Measurements from ENCODE around the gene MRGPRE. TPM values are rescaled to one million over a fixed set of nuclear protein-coding genes. Genes with fewer than 3 reads are reported as not detected.

Gene MRGPRE
- total and polyA plus RNA-seq, 2 experiments from 2014 or later = not detected

DNA sequence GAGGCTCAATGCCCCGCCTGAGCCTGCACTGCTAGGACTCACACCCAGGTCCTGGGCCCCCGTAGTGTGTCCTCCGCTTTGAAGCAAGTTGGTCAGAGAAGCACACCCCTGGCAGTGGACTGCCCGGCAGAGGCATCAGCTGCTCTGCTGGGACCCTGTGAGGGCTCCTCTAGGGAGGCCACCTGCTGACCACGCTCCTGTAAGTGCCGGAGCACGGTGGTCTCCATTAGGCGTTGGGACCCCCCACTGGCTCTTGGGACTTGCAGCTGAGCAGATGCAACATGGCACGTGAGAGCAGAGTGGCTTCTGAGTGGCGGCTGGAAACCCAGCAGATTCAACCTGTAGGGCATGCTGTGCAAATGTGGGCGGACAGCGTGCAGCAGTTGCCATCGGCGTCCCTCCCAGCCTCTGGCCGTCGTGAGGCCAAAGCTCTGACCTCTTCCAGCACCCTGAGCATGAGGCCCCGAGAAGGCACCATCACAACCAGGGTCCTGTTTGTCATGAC lies 30.5 kb downstream of the MRGPRE start:
- Histone ChIP-seq H3K79me2 (ENCODE audit: insufficient read depth) (no peaks in the 10 kb centered on the region), H3K27me3 (replicated peaks; ENCODE audit: insufficient read depth) (peaks cover 24% of the 10 kb centered on the region), H3K4me3 (no peak overlapping the region), H4K20me1 (ENCODE audit: insufficient read depth) (no peaks in the 10 kb centered on the region), H3K4me2 (ENCODE audit: unreplicated experiment) (no peak overlapping the region), H3K4me1 (ENCODE audit: insufficient read depth) (no peaks in the 10 kb centered on the region), H2AFZ (no peak overlapping the region), H3K9ac (no peak overlapping the region), H3F3A (ENCODE audit: insufficient read depth) (no peaks in the 10 kb centered on the region), H3K9me2 (ENCODE audit: insufficient read depth) (no peaks in the 10 kb centered on the region), H3K36me3 (ENCODE audit: low read depth) (no peaks in the 10 kb centered on the region), H3K9me3 (ENCODE audit: low read depth) (no peaks in the 10 kb centered on the region), H3K27ac (no peak overlapping the region)
- DNase-seq = no peak
- TF ChIP-seq EZH2 (IDR thresholded peaks at IDR 0.05; ENCODE audit: insufficient read depth, poor library complexity, severe bottlenecking) (peak; percentile 7), EZH2phosphoT487 (IDR thresholded peaks at IDR 0.05; ENCODE audit: insufficient read depth, low read depth) (no peak)
- in situ Hi-C loops (cut with MboI) = no loop called here
- WGBS, 2 experiments (ENCODE audit: low coverage in 1 of 2, low lambda C conversion rate in 2 of 2, missing lambda C conversion rate in 2 of 2) = 44 to 48% methylated on average over 14 to 17 of the region's 17 CpGs

DNA sequence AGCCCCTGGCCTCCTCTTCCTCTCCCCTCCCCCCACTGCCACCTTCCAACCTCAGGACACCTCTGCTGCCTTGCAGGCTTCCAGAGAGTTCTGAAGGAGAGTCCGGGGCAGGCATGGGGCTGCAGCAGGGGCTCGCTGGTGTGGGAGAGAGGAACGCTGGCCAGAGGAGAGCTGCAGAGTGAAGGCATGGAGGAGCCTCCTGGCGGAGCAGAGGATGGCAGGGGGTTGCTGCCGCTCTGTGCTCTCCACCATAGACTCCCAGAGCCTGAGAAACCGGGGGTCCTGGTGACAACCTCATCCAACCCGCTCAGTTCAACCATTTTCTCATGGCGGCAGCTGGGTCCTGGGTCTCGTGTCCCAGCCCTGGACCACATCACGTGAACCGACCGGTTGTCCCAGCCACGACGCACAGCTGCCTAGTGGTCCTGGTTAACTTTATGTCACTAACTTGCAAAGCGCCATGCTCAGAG lies 31.1 kb downstream of the MRGPRE start:
- no peaks in the 10 kb centered on the region for H3F3A ChIP-seq (ENCODE audit: insufficient read depth)
- WGBS, 2 experiments (ENCODE audit: low coverage in 1 of 2, low lambda C conversion rate in 2 of 2, missing lambda C conversion rate in 2 of 2) = 55 to 58% methylated on average over 15 of the region's 15 CpGs
- in situ Hi-C loops (cut with MboI) = no loop called here
- no peak overlapping the region for H3K4me2 ChIP-seq (ENCODE audit: unreplicated experiment)
- H3K27ac ChIP-seq = no peak overlapping the region
- no peak overlapping the region for H2AFZ ChIP-seq
- H3K9me3 ChIP-seq (ENCODE audit: low read depth) = no peaks in the 10 kb centered on the region
- TF ChIP-seq EZH2phosphoT487 (IDR thresholded peaks at IDR 0.05; ENCODE audit: insufficient read depth, low read depth) (no peak), EZH2 (IDR thresholded peaks at IDR 0.05; ENCODE audit: insufficient read depth, poor library complexity, severe bottlenecking) (no peak)
- no peaks in the 10 kb centered on the region for H3K9me2 ChIP-seq (ENCODE audit: insufficient read depth)
- H3K9ac ChIP-seq = no peak overlapping the region
- H3K79me2 ChIP-seq (ENCODE audit: insufficient read depth) = no peaks in the 10 kb centered on the region
- peaks cover 24% of the 10 kb centered on the region for H3K27me3 ChIP-seq (replicated peaks; ENCODE audit: insufficient read depth)
- H3K4me3 ChIP-seq = no peak overlapping the region
- no peaks in the 10 kb centered on the region for H3K36me3 ChIP-seq (ENCODE audit: low read depth)
- DNase-seq = no peak
- no peaks in the 10 kb centered on the region for H4K20me1 ChIP-seq (ENCODE audit: insufficient read depth)
- no peaks in the 10 kb centered on the region for H3K4me1 ChIP-seq (ENCODE audit: insufficient read depth)

DNA sequence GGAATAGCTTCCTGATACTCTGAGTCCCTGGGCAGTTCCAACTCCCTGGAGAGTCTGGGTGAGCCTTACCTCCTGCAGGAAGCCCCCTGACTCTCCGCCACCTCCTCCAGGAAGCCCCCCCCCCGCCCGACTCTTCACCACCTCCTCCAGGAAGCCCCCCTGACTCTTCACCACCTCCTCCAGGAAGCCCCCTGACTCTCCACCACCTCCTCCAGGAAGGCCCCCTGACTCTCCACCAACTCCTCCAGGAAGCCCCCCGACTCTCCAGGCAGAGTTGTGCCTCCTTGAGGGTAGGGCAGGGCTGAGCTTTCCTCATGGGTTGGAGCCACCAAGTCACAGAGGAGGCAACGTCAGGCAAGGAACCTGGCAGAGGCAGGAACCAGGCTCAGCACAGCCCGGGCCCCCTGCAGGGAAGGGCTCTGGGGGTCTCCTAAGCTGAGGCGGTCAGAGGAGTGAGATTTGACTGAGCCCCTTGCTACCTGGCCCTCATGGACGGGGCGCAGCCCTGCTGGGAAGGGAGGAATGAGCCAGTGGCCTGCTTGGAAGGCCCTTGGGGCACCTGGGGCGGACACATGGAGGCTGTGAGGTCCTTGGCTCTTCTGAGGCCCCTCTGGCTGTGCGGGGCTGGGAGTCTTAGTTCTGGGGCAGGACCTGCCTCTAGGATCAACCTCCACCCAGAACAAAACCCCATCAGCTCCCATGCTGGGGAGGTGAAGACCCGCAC lies 31.7 kb downstream of the MRGPRE start:
- no peak overlapping the region for H3K27ac ChIP-seq
- DNase-seq = no peak
- no peak overlapping the region for H3K4me3 ChIP-seq
- H3F3A ChIP-seq (ENCODE audit: insufficient read depth) = no peaks in the 10 kb centered on the region
- H3K79me2 ChIP-seq (ENCODE audit: insufficient read depth) = no peaks in the 10 kb centered on the region
- no peaks in the 10 kb centered on the region for H3K36me3 ChIP-seq (ENCODE audit: low read depth)
- H2AFZ ChIP-seq = no peak overlapping the region
- TF ChIP-seq EZH2 (IDR thresholded peaks at IDR 0.05; ENCODE audit: insufficient read depth, poor library complexity, severe bottlenecking) = no peak
- TF ChIP-seq EZH2phosphoT487 (IDR thresholded peaks at IDR 0.05; ENCODE audit: insufficient read depth, low read depth) = no peak
- peaks cover 23% of the 10 kb centered on the region for H3K27me3 ChIP-seq (replicated peaks; ENCODE audit: insufficient read depth)
- H3K4me1 ChIP-seq (ENCODE audit: insufficient read depth) = no peaks in the 10 kb centered on the region
- 53 to 60% methylated on average over 12 of the region's 12 CpGs for WGBS, 2 experiments (ENCODE audit: low coverage in 1 of 2, low lambda C conversion rate in 2 of 2, missing lambda C conversion rate in 2 of 2)
- no peaks in the 10 kb centered on the region for H3K9me3 ChIP-seq (ENCODE audit: low read depth)
- H4K20me1 ChIP-seq (ENCODE audit: insufficient read depth) = no peaks in the 10 kb centered on the region
- in situ Hi-C loops (cut with MboI) = no loop called here
- no peaks in the 10 kb centered on the region for H3K9me2 ChIP-seq (ENCODE audit: insufficient read depth)
- no peak overlapping the region for H3K4me2 ChIP-seq (ENCODE audit: unreplicated experiment)
- no peak overlapping the region for H3K9ac ChIP-seq

DNA sequence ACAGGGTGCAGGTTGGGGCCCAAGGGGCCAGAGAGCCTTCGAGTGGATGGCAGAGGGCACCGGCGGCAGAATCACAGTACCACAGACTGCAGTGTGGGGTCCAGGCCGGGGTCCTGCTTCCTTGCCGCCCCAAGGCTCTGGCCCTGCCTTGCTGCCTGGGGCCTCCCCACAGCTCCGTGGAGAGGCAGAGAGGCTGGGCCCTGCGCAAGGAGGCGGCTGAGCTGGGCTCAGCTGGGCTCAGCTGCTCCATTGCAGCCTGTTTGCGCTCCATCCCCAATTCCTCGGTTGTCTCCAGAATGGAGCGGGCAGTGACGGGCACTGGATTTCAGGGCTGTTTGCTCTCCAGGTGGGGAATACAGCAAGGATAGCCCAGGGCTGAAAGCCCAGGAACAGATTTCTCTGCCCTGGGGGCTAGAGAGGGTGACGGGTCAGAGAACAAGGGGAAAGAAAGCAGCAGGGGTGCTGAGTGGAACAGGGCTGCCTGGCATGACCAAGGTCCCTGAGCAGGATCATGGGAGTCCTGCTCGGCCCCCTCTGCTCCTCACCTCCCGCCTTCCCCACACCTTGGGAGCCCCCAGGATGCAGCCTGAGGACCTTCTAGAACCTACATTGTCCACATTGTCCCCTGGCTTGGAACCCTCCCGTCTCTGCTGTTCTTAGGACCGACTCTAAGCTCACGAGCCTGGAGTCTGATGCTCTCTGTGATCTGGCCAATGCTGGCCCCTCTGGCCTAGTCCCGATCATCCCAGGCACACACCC lies 32.5 kb downstream of the MRGPRE start:
- H3K9ac ChIP-seq = no peak overlapping the region
- DNase-seq = no peak
- in situ Hi-C loops (cut with MboI) = no loop called here
- no peaks in the 10 kb centered on the region for H3K9me2 ChIP-seq (ENCODE audit: insufficient read depth)
- H3K4me2 ChIP-seq (ENCODE audit: unreplicated experiment) = no peak overlapping the region
- 53 to 59% methylated on average over 19 of the region's 19 CpGs for WGBS, 2 experiments (ENCODE audit: low coverage in 1 of 2, low lambda C conversion rate in 2 of 2, missing lambda C conversion rate in 2 of 2)
- no peaks in the 10 kb centered on the region for H3K79me2 ChIP-seq (ENCODE audit: insufficient read depth)
- no peak overlapping the region for H3K4me3 ChIP-seq
- no peak overlapping the region for H2AFZ ChIP-seq
- TF ChIP-seq EZH2 (IDR thresholded peaks at IDR 0.05; ENCODE audit: insufficient read depth, poor library complexity, severe bottlenecking) (no peak), EZH2phosphoT487 (IDR thresholded peaks at IDR 0.05; ENCODE audit: insufficient read depth, low read depth) (no peak)
- peaks cover 18% of the 10 kb centered on the region for H3K27me3 ChIP-seq (replicated peaks; ENCODE audit: insufficient read depth)
- H3K9me3 ChIP-seq (ENCODE audit: low read depth) = no peaks in the 10 kb centered on the region
- no peaks in the 10 kb centered on the region for H3K36me3 ChIP-seq (ENCODE audit: low read depth)
- H3K4me1 ChIP-seq (ENCODE audit: insufficient read depth) = no peaks in the 10 kb centered on the region
- no peaks in the 10 kb centered on the region for H4K20me1 ChIP-seq (ENCODE audit: insufficient read depth)
- no peak overlapping the region for H3K27ac ChIP-seq
- H3F3A ChIP-seq (ENCODE audit: insufficient read depth) = no peaks in the 10 kb centered on the region

Data from GM23248 (cell line).